GM04503 (cell line): ENCODE results near the gene TEKTIP1.

Experiments used
- DNase-seq: peaks from one replicate; pipeline ENCODE4 v3.0.0-alpha.2; 2012; ENCODE audit warnings: low read depth

The TEKTIP1 gene

GRCh38 chr19:3538965-3539755 is at the start of gene TEKTIP1:
Gene TEKTIP1, plus strand, starts transcription at chr19:3539174. Its CDS starts 4 bp downstream, at chr19:3539178.
- no peak for DNase-seq

DNA sequence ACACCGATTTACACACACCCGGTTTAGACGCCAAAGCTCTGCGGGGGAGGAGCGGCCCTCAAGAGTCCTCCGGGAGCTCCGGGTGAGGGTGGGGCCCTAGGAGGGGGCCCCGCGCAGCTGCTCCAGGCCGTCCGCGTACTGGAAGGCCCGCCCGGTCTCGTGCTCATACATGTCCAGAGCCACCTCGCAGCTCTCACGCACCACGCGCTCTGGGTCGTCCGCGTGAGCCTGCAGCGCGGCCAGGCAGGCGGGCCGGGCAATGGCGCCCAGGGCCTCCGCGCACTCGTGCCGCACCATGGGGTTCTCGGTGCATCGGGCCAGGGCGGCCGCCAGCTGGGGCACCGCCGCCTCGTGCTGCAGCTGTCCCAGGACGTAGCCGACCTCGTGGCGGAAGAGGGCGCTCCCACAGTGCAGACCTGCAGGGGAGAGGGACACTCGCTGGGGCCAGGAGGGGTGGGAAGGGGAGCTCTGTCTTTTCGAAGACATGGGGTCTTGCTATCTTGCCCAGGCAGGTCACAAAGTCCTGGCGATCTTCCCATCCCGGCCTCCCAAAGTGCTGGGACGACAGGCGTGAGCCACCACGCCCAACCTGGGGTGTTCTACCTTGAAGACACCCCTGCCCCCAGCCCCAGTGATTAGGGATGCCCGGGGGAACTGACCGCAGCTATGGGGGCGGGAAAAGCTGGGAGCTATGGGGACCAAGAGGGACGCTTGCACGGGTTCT is 47.4 kb upstream of the TEKTIP1 start:
- DNase-seq: no peak

DNA sequence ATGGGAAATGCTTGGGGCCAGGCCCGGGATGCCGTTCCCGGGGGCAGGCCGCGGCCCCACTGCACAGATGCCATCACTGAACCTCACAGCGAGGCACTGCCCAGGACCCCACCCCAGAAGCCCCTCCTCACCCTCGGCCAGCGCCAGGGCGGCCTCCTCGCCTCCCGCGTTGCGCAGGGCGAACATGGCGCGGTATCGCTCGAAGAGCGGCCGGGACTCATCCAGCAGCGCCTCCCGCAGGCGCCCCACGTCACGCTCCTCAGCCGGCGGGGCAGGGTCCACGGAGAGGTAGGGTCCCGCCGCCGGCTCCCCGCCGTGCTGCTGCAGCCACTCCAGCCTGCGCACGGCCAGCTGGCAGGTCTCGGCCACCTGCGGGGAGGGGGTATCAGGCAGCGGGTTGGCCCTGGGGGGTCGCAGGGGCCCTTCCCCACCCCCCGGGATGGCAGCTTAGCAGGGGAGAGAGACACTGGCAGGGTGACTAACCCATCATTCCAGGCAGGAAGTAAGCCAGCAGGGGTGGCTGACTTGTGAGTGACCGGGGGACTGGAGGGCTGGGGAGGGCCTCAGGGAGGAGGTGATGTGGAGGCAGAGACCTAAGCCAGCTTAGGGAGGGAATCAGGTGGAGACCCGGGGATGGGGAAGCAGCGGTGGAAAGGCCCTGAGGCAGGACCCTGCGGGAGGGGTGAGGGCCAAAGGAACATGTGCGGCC is 46.7 kb upstream of the TEKTIP1 start:
- no peak for DNase-seq

- DNase-seq: no peak
These were observed 46.1 kb upstream of the TEKTIP1 start for GRCh38 chr19:3492919-3493318.

- DNase-seq: no peak
These were observed 45.3 kb upstream of the TEKTIP1 start for GRCh38 chr19:3493651-3494050.

DNA sequence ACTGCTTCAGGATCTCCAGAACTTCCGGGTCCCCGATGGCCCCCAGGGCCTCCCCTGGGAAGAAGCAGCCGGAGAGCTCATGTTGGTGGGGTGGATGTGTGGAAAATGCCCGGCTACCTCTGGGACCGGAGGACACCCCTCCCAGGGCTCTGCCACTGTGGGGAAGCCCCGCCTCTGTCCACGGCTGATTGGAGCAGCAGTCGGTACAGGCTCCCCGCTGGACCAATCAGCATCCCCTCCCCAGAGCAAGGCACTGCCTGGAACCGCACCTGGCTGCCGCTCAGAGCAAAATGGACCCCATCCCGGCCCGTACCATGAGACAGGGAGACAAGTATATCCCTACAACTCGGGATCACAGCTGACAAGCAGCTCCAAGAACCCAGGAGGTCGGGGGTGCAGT is 44.9 kb upstream of the TEKTIP1 start:
- DNase-seq: no peak

DNA sequence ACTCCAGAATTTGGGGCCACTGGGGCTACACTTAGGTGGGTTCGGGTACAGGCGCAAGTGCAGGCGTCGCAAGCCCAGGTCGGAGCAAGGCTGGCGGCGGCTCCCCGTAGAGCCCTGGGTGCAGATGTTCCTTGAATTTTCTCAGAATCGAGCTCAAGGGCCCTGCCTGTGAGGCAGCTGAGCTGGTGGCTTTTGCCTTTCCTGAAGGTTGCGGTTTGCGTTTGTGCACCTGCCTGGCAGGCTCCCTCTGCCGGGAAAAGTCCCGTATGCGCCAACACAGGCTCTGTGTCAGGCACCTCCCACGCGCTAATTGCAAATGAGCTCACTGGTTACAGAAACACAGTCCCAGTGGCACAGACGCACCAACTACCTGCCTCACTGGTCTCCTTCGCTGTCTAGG is 44.4 kb upstream of the TEKTIP1 start:
- DNase-seq: no peak

GRCh38 chr19:3496392-3497273 is 42.3 kb upstream of the TEKTIP1 start:
- no peak for DNase-seq

GRCh38 chr19:3497757-3498520 is 41.0 kb upstream of the TEKTIP1 start:
- no peak for DNase-seq

DNA sequence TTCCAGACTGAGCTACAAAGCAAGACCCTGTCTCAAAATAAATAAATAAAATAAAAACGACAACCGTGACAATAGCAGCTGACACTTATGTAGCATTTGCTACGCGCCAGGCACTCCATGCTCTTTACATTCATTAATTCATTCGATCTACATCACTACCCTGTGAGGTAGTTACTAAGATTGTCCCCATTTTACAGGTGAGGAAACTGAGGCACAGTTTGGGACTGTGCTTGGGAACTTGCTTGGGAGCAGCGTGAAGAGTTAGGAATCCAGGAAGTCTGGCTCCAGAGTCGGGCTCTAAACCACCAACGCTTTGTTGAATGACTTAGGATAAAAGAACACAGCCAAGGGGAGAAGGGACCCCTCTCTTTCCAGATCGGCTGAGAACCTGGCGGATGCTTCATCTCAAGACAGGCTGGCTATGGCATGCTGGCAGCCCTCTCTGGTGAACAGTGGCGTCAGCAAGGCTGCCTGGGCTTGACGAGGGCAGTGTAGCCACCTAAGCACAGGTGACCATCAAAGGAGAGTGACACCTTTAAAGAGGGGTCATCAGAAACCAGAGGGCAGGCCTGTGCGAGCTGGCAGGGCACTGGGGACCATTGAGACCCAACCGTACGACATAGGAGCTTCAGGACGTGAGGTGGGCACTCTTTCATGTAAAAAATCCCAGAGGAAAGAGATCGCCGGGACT is 39.1 kb upstream of the TEKTIP1 start:
- DNase-seq: no peak

DNA sequence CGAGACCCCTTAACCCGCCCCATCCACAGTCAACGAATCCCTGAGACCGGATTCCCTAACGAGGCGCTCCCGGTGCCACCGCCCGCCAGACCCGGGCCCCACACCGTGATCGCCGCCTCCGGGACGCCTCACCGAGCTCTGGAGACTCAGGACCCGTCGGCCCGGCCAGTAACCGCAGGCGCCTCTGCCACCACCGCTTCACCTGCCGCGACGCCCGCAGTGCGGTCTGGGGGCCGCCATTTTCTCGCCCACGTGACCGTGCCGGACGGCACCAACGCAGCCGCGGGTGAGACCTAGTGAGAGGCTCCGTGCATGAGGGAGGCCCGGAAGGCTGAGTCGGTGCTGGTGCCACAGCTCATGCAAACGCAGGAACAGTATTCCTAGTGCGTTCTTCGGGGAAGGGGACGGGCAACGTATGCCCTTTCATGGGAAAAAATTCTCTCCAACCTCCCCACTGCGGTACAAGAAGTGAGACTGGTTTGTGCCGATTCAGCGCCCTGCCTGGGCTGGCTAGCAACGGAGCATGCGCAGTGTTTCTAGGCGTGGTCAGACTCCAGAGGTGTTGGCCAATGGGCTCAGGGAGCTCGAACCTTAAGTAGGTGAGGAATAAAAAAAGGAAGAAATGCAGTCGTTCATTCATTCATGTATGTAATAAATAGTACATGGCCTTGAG is 38.4 kb upstream of the TEKTIP1 start, which contains the start of gene DOHH:
TSS of gene DOHH (minus strand) at position 246 of the 673 bp plus-strand sequence. CDS start 3,860 bp downstream, outside the sequence.
- DNase-seq: peak; percentile 73

DNA sequence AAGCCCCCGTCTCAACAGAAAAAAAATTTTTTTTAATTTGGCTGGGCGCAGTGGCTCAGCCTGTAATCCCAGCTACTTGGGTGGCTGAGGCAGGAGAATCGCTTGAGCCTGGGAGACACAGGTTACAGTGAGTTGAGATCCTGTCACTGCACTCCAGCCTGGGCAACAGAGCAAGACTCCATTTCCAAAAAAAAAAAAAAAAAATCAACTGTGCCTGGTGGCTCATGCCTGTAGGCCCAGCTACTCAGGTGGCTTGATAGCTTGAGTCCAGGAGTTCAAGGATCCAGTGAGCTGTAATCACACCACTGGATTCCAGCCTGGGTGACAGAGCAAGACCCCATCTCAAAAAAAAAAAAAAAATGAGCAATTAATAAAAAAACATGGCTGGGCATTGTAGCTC is 37.2 kb upstream of the TEKTIP1 start:
- no peak for DNase-seq

DNA sequence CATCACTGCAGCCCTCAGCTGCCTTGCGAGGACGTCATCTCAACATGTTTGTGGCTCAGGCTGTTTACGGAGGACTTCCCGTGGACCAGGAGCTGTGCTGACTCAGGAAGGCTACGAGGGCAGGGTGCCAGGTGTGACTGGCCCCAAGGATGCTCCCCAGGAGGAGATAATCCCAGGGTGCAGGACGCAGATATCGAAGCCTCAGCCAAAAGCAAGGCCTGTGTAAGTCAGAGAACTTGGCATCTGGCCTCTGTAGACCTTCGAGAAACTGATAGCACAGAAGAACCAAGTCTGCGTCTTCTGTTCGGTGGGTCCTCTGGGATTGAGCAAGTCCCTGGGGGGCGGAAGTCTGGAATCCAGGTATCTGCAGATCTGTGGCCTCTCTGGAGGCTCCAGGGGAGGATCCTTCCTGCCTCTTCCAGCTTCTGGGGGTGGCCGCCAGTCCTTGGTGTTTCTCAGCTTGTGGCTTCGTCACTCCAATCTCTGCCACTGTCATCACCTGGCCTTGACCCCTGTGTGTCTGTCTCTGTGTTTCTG is 35.9 kb upstream of the TEKTIP1 start:
- no peak for DNase-seq

GRCh38 chr19:3504735-3505134 is 34.2 kb upstream of the TEKTIP1 start:
- no peak for DNase-seq

- peak; percentile 88 for DNase-seq
These were observed 33.2 kb upstream of the TEKTIP1 start, which contains the start of gene FZR1 for GRCh38 chr19:3505598-3506383. Gene FZR1, plus strand, starts transcription at chr19:3506311. Its CDS starts 16,679 bp downstream, at chr19:3522990.

DNA sequence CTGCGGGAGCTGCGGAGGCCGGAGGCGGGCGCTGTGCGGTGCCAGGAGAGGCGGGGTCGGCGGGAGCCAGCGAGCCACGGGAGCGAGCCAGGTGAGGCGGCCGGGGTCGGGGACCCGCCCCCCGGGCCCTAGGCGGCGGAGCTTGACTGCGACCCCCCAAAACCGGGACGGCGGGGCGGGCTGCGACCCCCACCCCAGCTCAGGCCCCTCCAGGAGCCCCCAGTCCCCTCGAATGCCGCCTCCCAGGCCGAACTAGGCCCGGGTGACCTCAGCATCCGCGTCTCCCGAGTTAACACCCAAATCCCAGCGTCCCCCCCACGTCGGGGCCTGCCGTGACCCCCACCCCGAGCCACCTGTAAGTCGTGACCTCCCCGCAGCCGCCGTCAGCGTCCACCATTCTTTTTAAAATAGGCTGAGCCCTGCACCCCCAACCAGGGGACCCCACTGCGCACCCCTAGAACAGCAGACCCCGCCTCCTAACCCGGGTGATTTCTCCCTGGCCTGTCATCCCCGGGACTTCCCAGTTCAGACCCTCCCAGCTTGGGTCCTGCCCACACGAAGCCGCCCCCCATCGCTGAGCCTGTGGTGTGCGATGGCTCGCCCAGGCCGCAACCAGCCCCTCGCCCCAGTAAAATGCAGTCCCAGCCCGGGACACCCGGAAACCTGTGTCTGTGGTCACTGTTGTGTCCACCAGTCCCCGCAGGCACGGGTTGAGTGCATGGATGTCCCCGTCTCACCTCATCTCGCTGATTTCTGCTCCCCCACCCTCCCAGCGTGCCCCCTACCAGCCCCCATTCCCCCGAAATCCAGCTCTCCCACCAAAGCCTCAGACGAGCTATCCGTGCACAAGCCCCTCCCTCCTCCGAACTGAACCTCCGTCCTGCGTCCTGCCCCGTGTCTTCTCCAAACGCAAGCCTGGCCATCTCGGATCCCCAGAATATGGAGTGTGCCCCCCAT is 32.3 kb upstream of the TEKTIP1 start:
- DNase-seq: no peak

- no peak for DNase-seq
These were observed 31.4 kb upstream of the TEKTIP1 start for GRCh38 chr19:3507371-3508120.
